Measurements from ENCODE around the gene DOCK2.
"Not testable (repeated sequence)": the region's sequence is repeated elsewhere in the genome, so short reads cannot be mapped to it uniquely, and the experiment has no call there.

The DOCK2 gene

GRCh38 chr5:169943026-169943425 lies 306.0 kb downstream of the DOCK2 start:
- DNase-seq (ENCODE audit: low spot score), result no peak

- DNase-seq (ENCODE audit: low spot score), result no peak
These were observed 307.0 kb downstream of the DOCK2 start for GRCh38 chr5:169944115-169944514.

GRCh38 chr5:169944922-169945680 lies 308.0 kb downstream of the DOCK2 start:
- no peak for DNase-seq (ENCODE audit: low spot score)

GRCh38 chr5:169945831-169946261 lies 308.8 kb downstream of the DOCK2 start:
- DNase-seq (ENCODE audit: low spot score), result no peak

- DNase-seq (ENCODE audit: low spot score), result no peak
These were observed 309.7 kb downstream of the DOCK2 start for GRCh38 chr5:169946743-169947295.

GRCh38 chr5:169950333-169950732 lies 313.3 kb downstream of the DOCK2 start:
- DNase-seq (ENCODE audit: low spot score), result no peak

- DNase-seq (ENCODE audit: low spot score), result not testable (repeated sequence)
These were observed 316.1 kb downstream of the DOCK2 start for GRCh38 chr5:169953196-169953595.

- no peak for DNase-seq (ENCODE audit: low spot score)
These were observed 317.7 kb downstream of the DOCK2 start for GRCh38 chr5:169954786-169955185.

GRCh38 chr5:169956126-169956525 lies 319.1 kb downstream of the DOCK2 start:
- DNase-seq (ENCODE audit: low spot score), result no peak

GRCh38 chr5:169956756-169957155 lies 319.7 kb downstream of the DOCK2 start:
- no peak for DNase-seq (ENCODE audit: low spot score)

- no peak for DNase-seq (ENCODE audit: low spot score)
These were observed 321.2 kb downstream of the DOCK2 start for GRCh38 chr5:169958278-169958677.

GRCh38 chr5:169960659-169961058 lies 323.6 kb downstream of the DOCK2 start:
- DNase-seq (ENCODE audit: low spot score), result no peak

- DNase-seq (ENCODE audit: low spot score), result no peak
These were observed 327.2 kb downstream of the DOCK2 start for GRCh38 chr5:169964246-169964645.

GRCh38 chr5:169970339-169970738 lies 333.3 kb downstream of the DOCK2 start:
- DNase-seq (ENCODE audit: low spot score), result no peak

GRCh38 chr5:169970911-169971765 lies 334.1 kb downstream of the DOCK2 start:
- DNase-seq (ENCODE audit: low spot score), result no peak

- DNase-seq (ENCODE audit: low spot score), result no peak
These were observed 334.7 kb downstream of the DOCK2 start for GRCh38 chr5:169971780-169972179.

- DNase-seq (ENCODE audit: low spot score), result no peak
These were observed 336.0 kb downstream of the DOCK2 start for GRCh38 chr5:169973056-169973455.

GRCh38 chr5:169974121-169974770 lies 337.2 kb downstream of the DOCK2 start:
- DNase-seq (ENCODE audit: low spot score), result no peak

GRCh38 chr5:169978714-169979113 lies 341.6 kb downstream of the DOCK2 start:
- no peak for DNase-seq (ENCODE audit: low spot score)

- DNase-seq (ENCODE audit: low spot score), result no peak
These were observed 342.8 kb downstream of the DOCK2 start for GRCh38 chr5:169979871-169980270.

GRCh38 chr5:169980418-169981053 lies 343.5 kb downstream of the DOCK2 start, which contains the start of gene INSYN2B:
Gene INSYN2B, minus strand, starts transcription at chr5:169980495. Its CDS starts 96,597 bp downstream, at chr5:169883898.
- no peak for DNase-seq (ENCODE audit: low spot score)

- DNase-seq (ENCODE audit: low spot score), result no peak
These were observed 351.1 kb downstream of the DOCK2 start for GRCh38 chr5:169988206-169988605.

Measured in CD4-positive, alpha-beta T cell treated with Interleukin-6 at 100 ng/mL for 8 hours (primary cell).